WTC11 (cell line): ENCODE results near the gene WDR83.

Source experiments
- CBFB ChIP-seq: sonication (generic); formaldehyde crosslinking; IDR thresholded peaks from 2 replicates; pipeline ENCODE4 v1.8.1; 2022; ENCODE audit warnings: mild to moderate bottlenecking, low read depth, missing genetic modification reagents
- TF ChIP-seq, protein P1 (sequence below): fragments of 200-600 bp; IDR thresholded peaks from 2 replicates; pipeline ENCODE4 v1.8.0; 2022; ENCODE audit warnings: antibody characterized with exemption

- TF ChIP-seq CBFB (CRISPR knock-in tag): no peak
- TF ChIP-seq, protein P1, sequence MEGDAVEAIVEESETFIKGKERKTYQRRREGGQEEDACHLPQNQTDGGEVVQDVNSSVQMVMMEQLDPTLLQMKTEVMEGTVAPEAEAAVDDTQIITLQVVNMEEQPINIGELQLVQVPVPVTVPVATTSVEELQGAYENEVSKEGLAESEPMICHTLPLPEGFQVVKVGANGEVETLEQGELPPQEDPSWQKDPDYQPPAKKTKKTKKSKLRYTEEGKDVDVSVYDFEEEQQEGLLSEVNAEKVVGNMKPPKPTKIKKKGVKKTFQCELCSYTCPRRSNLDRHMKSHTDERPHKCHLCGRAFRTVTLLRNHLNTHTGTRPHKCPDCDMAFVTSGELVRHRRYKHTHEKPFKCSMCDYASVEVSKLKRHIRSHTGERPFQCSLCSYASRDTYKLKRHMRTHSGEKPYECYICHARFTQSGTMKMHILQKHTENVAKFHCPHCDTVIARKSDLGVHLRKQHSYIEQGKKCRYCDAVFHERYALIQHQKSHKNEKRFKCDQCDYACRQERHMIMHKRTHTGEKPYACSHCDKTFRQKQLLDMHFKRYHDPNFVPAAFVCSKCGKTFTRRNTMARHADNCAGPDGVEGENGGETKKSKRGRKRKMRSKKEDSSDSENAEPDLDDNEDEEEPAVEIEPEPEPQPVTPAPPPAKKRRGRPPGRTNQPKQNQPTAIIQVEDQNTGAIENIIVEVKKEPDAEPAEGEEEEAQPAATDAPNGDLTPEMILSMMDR: no peak
These were observed 22.4 kb downstream of the WDR83 start for GRCh38 chr19:12689012-12689411.
